ENCODE measurements around the gene RAB7A.

RAB7A gene

DNA sequence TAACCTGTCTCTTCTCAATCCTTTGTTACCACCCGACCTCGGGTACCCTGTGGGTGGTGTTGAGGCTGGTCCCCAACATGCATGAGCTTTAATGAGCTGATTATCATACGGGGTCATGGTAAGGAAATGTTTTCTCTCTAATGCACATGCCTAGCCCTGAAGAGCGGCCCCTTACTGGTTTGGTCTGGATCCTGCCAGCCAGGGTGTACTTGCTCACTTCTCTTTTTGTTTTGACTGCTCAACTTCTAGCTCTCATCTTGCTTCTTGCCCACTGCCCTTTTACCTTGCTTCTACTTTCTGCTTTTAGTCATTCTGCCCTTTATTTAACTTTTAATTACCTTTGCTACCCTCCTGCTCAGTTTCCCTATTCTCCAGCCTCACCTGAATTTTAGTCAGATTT is 109.1 kb downstream of the RAB7A start:
- Mint-ChIP-seq H3K4me3 (no peak overlapping the region), H3K9me3 (no peaks in the 10 kb centered on the region), H3K4me1 (no peaks in the 10 kb centered on the region), H3K27ac (no peak overlapping the region), H3K36me3 (ENCODE audit: low read depth) (no peaks in the 10 kb centered on the region), H3K27me3 (ENCODE audit: low read depth) (no peaks in the 10 kb centered on the region)
- TF ChIP-seq, protein P1, sequence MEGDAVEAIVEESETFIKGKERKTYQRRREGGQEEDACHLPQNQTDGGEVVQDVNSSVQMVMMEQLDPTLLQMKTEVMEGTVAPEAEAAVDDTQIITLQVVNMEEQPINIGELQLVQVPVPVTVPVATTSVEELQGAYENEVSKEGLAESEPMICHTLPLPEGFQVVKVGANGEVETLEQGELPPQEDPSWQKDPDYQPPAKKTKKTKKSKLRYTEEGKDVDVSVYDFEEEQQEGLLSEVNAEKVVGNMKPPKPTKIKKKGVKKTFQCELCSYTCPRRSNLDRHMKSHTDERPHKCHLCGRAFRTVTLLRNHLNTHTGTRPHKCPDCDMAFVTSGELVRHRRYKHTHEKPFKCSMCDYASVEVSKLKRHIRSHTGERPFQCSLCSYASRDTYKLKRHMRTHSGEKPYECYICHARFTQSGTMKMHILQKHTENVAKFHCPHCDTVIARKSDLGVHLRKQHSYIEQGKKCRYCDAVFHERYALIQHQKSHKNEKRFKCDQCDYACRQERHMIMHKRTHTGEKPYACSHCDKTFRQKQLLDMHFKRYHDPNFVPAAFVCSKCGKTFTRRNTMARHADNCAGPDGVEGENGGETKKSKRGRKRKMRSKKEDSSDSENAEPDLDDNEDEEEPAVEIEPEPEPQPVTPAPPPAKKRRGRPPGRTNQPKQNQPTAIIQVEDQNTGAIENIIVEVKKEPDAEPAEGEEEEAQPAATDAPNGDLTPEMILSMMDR (IDR thresholded peaks at IDR 0.05; ENCODE audit: unreplicated experiment in 3 of 3), result no peak

DNA sequence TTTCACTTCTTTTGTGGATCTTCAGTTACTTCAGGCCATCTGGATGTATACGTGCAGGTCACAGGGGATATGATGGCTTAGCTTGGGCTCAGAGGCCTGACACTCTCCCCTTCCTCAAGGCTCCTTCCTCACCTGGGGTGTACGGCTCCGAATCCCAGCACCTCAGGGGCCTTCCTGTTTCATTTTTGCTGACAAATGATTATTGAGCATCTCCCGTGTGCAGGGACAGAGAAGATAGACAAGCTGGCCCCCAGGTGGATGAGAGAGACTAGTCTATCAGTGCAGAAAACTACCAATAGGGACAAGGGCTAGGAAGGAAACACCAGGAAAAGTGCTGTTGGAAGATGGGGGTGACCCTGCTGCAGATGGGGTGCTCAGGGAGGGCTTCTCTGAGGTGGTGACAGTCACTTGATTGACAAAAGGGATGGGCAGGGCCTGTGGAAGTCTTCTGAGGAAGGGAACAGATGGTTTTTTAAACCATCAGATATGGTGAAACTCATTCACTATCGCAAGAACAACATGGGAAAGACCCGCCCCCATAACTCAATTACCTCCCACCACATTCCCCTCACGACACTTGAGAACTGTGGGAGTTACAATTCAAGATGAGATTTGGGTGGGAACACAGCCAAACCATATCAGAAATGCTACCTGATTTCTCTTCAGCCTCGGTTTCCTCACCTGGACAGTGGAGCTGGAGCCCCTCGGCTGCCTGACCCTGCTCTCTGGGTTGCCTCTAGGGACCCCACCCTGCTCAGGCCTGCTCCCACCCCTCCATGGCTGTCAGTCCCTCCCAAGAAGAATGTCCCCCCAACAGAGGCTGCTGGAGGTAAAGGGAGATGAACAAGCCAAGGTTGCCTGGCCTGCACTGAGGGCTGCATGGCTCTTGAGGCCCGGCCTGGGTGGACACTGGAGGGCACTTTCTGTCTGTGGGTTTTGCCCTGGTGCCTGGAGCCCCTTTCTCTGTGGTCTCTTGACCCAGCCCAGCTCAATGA is 116.2 kb downstream of the RAB7A start:
- no peak overlapping the region for H3K4me3 Mint-ChIP-seq
- no peak overlapping the region for H3K27ac Mint-ChIP-seq
- no peaks in the 10 kb centered on the region for H3K9me3 Mint-ChIP-seq
- TF ChIP-seq, protein P1 (IDR thresholded peaks at IDR 0.05; ENCODE audit: unreplicated experiment in 3 of 3), result no peak
- H3K27me3 Mint-ChIP-seq (ENCODE audit: low read depth), result no peaks in the 10 kb centered on the region
- peaks cover 12% of the 10 kb centered on the region for H3K4me1 Mint-ChIP-seq
- H3K36me3 Mint-ChIP-seq (ENCODE audit: low read depth), result no peaks in the 10 kb centered on the region

DNA sequence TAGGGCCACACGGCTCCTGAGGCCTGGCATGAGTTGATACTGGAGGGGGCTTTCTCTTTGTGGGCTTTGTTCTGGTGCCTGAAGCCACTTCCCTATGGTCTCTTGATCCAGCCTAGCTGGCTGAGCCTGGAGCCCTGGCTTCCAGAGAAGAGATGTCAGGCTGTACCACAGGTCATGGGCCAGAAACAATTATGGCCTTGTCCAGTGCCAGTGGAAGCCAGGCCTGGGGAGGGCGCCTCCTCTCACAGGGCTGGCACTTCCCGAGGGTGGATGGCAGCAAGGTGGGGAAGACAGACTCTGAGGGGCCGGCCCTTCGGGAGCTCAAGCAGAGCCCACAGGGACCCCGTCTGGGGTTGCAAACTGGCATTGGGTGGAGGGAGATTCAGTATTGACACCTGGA is 118.5 kb downstream of the RAB7A start:
- Mint-ChIP-seq H3K27me3 (ENCODE audit: low read depth) (no peaks in the 10 kb centered on the region), H3K36me3 (ENCODE audit: low read depth) (no peaks in the 10 kb centered on the region), H3K4me3 (peak overlapping the region in 2 of 3 experiments; percentile 42 to 44), H3K27ac (no peak overlapping the region), H3K9me3 (no peaks in the 10 kb centered on the region), H3K4me1 (peaks cover 12% of the 10 kb centered on the region)
- TF ChIP-seq, protein P1 (IDR thresholded peaks at IDR 0.05; ENCODE audit: unreplicated experiment in 3 of 3), result no peak

DNA sequence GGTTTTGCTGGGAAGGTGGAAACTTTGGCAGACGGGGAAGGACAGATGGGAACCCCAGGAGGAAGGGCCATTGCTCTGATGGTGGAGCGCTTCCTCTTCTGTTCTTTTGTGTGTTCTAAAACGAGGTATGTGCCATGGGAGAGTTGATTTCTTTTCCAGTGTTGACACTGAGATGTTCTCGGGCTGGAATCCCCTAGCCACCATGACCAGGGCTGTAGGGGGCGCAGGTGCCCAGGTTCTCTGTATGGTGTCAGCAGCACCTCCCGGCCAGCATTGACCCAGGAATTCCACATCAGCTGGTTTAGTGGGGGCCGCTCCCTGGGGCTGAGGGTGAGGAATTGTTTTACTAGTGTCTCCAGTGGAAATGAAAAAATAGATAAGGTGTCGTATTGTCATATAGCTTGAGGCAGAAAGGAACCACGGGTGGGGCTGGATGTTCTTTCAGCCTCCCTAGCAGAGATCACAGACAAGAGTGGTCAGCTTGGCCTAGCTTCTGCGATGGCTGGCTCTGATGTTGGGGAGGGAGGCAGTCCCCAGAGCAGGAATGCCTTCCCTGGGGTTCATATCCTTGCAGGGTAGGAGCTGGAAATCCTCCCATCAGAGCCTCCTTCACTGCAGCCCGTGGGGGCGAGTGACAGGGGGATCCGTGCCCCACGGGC is 119.3 kb downstream of the RAB7A start:
- TF ChIP-seq, protein P1 (IDR thresholded peaks at IDR 0.05; ENCODE audit: unreplicated experiment in 3 of 3), result no peak

DNA sequence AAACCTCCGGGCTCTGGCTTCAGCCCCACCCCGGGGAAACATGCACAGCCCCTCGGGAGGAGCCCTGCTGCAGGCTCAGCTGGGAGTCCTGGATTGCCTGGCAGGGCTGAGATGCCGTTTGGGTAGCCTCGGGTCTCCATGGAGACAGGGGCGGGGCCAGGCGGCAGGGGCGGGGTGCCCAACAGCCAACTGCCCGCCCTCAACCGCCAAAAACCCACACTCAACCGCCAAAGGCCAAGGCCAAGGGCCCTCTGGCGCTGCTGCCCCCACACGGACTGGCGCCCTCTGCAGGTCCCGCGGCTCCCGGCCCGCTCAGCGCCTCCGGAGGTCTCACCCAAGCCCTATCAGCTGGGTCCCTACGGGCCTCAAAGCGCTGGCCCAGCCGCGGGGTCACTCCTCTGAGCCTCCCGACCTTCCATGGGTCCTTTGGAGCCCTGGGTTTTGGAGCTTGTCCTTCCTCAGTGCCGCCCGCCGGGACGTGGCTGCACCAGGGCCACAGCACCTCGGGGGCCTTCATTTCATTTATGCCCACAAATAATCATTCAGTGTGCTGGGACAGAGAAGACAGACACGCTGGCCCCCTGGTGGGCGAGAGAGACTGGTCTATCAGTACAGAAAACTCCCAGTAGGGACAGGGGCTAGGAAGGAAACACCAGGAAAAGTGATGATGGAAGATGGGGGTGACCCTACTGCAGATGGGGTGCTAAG is 119.9 kb downstream of the RAB7A start:
- Mint-ChIP-seq H3K27ac (peak overlapping the region; percentile 2 to 67 (median 2)), H3K9me3 (no peaks in the 10 kb centered on the region), H3K27me3 (ENCODE audit: low read depth) (no peaks in the 10 kb centered on the region), H3K4me1 (peaks cover 12% of the 10 kb centered on the region), H3K36me3 (ENCODE audit: low read depth) (no peaks in the 10 kb centered on the region), H3K4me3 (peak overlapping the region; percentile 78 to 84 (median 82))
- TF ChIP-seq, protein P1 (IDR thresholded peaks at IDR 0.05; ENCODE audit: unreplicated experiment in 3 of 3), result peak; percentile 52 to 67 (median 63)

More for the DNA sequence above, 119.3 kb downstream of the RAB7A start:
- Mint-ChIP-seq H3K27ac (peak overlapping the region; percentile 15 to 74 (median 59)), H3K4me1 (peaks cover 12% of the 10 kb centered on the region), H3K4me3 (peak overlapping the region; percentile 78 to 82 (median 81)), H3K27me3 (ENCODE audit: low read depth) (no peaks in the 10 kb centered on the region), H3K9me3 (no peaks in the 10 kb centered on the region), H3K36me3 (ENCODE audit: low read depth) (no peaks in the 10 kb centered on the region)

Measured in nephron (organoid).